Activated T-cell treated with anti-CD3 and anti-CD28 coated beads, Interleukin-2, amount 50 U/mL, for 4 hours (primary cell): ENCODE results near the gene BARD1. TPM values are rescaled to one million over a fixed set of nuclear protein-coding genes. Genes with fewer than 3 reads are reported as not detected.
"Not testable (repeated sequence)": the region's sequence is repeated elsewhere in the genome, so short reads cannot be mapped to it uniquely, and the experiment has no call there.

Source experiments
- ATAC-seq, 2 donors: fragments of 200-7000 bp; cut with Tn5 transposase; one replicate each; pipeline ENCODE4 v1.10.0; 2021
- DNase-seq: peaks from one replicate; pipeline ENCODE4 v3.0.0-alpha.2; 2020
- H3K27me3 Mint-ChIP-seq: one replicate; pipeline ENCODE4 v1.8.0; 2021; ENCODE audit warnings: low read depth, mixed read lengths
- H3K36me3 Mint-ChIP-seq: one replicate; pipeline ENCODE4 v1.8.0; 2022; ENCODE audit warnings: mixed read lengths; ENCODE audit not compliant: insufficient read depth
- H3K4me1 Mint-ChIP-seq: one replicate; pipeline ENCODE4 v1.8.0; 2021; ENCODE audit warnings: low read depth, mixed read lengths
- H3K4me3 Mint-ChIP-seq: one replicate; pipeline ENCODE4 v1.8.0; 2021; ENCODE audit warnings: mild to moderate bottlenecking, moderate library complexity, mixed read lengths
- H3K9me3 Mint-ChIP-seq: one replicate; pipeline ENCODE4 v1.8.0; 2021; ENCODE audit warnings: mixed read lengths
- total RNA-seq, 3 donors: library from RNA; stranded (reverse); gene quantifications; one replicate each; pipeline ENCODE4 v1.2.1, GENCODE V29; 2021

Gene BARD1
- total RNA-seq, 3 donors from 2014 or later: 12.0 to 14.1 (median 12.3) TPM

DNA sequence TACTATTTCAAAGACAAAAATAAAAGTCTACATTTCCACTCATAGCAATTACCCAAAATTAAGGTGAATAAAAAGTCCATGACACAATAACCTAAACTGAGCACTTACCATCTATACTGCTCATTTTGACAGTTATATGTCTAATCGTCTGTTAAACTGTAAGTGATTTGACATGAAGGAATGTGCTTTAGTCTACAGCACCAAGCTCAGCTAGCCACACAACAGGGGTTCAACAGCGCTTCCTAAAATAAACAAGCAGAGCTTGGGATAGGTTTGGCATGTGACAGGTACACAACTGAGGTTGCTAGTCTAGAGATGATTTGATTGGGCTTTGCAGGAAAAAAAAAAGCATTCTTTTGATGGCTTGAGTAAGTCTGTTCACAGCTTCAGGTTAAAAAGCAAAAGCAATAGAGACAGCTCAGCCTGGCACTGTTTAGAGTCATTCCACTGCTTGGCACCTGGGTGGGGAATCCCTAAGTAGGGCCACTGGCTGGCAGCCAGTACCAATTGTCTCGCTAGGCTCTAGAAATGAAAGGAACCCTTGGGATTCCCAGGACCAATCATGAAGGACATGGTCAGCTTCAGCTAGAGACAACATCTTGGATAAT is 78.6 kb downstream of the BARD1 start:
- no peaks in the 10 kb centered on the region for H3K4me1 Mint-ChIP-seq
- ATAC-seq: no peak
- H3K27me3 Mint-ChIP-seq: no peaks in the 10 kb centered on the region
- peaks cover 12% of the 10 kb centered on the region for H3K36me3 Mint-ChIP-seq
- no peak for DNase-seq
- H3K9me3 Mint-ChIP-seq: no peaks in the 10 kb centered on the region
- H3K4me3 Mint-ChIP-seq: no peak overlapping the region

DNA sequence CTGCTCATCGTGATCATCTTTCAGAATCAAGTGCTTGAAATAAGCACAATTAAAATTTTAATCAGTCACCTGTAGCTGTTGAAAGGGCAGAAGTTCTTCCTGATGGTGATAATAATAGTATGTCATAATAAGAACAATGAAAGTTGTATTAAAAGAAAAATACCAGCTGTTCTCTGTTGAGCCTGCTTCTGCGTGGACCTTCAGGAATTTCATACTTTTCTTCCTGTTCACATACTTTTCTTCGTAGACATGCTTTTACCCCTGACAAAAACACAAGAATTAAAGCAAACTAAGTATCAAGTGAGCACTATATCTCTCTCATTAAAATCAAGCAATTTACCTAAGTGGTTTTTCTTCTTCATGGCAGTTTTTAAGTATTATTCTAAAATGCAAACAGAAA is 79.2 kb downstream of the BARD1 start:
- Mint-ChIP-seq H3K4me3 (no peak overlapping the region), H3K27me3 (no peaks in the 10 kb centered on the region), H3K9me3 (no peaks in the 10 kb centered on the region), H3K4me1 (no peaks in the 10 kb centered on the region), H3K36me3 (peaks cover 14% of the 10 kb centered on the region)
- ATAC-seq: no peak
- no peak for DNase-seq

DNA sequence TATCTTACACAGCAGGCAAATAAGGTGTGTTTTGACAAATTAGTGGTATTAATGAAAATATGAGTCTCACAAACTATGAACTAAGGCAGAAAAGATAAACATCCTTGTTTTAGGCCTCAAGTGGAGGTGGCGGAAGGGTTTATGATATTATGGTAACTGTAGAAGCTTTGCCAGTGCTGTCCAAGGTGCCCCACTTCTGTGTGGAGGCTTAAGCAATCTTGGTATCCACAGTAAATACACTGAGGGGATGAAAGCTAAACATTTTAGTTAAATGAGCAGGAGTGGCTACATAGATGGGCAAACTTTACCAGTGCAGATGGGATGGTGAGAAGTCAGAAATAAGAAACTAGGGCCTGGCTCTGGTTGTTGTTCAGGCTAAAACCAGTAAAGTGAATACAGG is 84.7 kb downstream of the BARD1 start:
- peaks cover 30% of the 10 kb centered on the region for H3K36me3 Mint-ChIP-seq

DNA sequence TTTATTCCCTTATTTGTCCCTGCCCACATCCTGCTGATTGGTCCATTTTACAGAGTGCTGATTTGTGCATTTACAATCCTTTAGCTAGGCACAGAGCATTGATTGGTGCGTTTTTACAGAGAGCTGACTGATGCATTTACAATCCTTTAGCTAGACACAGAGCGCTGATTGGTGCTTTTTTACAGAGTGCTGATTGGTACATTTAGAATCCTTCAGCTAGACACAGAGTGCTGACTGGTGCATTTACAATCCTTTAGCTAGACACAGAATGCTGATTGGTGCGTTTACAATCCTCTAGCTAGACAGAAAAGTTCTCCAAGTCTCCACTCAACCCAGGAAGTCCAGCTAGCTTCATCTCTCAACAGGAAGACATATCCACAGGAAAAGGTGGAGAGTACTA is 91.6 kb downstream of the BARD1 start:
- Mint-ChIP-seq H3K9me3 (peaks cover 11% of the 10 kb centered on the region), H3K36me3 (peaks cover 27% of the 10 kb centered on the region)
- ATAC-seq, DNase-seq, H3K4me1 Mint-ChIP-seq, H3K27me3 Mint-ChIP-seq, H3K4me3 Mint-ChIP-seq: not testable (repeated sequence)

More for the DNA sequence above, 84.7 kb downstream of the BARD1 start:
- Mint-ChIP-seq H3K9me3 (peaks cover 11% of the 10 kb centered on the region), H3K27me3 (no peaks in the 10 kb centered on the region), H3K4me1 (no peaks in the 10 kb centered on the region), H3K4me3 (no peak overlapping the region)
- no peak for DNase-seq
- ATAC-seq: no peak

DNA sequence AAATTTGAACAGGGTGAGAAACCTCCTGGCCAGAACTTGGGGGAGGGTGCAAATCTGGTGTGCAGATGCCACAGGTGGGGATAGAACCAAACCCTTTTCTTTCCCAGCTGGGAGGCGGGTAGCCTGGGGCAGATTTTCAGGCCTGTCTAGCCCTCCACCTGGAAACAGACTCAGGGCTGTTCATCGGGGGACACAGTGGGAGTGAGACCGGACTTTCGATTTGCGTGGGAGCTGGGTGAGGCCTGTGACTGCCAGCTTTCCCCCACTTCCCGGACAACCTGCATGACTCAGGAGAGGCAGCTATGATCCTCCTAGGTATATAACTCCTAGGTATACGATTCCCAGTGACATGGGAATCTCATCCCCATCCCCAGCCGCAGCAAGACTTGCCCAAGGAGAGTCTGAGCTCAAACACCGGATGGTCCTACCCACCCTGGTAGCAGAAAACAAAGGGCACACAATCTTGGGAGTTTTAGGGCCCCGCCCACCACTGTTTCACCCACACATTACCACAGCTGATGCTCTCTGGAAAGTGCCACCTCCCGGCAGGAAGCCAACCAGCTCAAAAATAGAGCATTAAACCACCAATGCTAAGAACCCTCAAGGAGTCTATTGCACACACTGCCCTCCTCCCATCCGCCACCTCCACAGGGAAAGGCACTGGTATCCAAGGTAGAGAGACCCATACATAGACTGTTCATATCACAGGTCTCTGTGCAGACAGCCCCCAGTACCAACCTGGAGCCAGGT is 92.5 kb downstream of the BARD1 start:
- H3K4me1 Mint-ChIP-seq: peaks cover 3% of the 10 kb centered on the region
- H3K9me3 Mint-ChIP-seq: peaks cover 11% of the 10 kb centered on the region
- DNase-seq (no peak), ATAC-seq (no peak)
- no peak overlapping the region for H3K4me3 Mint-ChIP-seq
- peaks cover 26% of the 10 kb centered on the region for H3K36me3 Mint-ChIP-seq
- H3K27me3 Mint-ChIP-seq: no peaks in the 10 kb centered on the region

DNA sequence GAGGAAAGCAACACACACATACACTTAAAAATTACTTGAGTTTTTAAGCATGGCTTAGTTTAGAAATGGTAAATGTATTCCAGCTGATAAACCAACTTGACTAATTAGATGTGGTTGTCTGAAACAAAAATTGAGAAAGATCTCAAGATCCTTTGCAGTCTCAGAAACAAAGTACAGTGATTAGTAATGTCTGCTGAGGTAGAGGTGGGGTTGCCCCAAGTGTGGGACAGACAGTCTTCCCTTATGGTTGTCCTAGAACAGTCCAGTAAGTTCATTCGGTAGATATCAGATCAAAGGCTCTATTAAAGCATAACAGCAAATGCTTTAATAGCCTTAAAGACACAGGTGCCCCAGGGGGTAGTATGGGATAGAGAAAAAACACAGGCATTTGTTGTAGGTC is 94.5 kb downstream of the BARD1 start:
- Mint-ChIP-seq H3K4me1 (peaks cover 7% of the 10 kb centered on the region), H3K9me3 (no peaks in the 10 kb centered on the region), H3K36me3 (peaks cover 11% of the 10 kb centered on the region), H3K27me3 (no peaks in the 10 kb centered on the region), H3K4me3 (no peak overlapping the region)
- no peak for ATAC-seq
- DNase-seq: no peak

DNA sequence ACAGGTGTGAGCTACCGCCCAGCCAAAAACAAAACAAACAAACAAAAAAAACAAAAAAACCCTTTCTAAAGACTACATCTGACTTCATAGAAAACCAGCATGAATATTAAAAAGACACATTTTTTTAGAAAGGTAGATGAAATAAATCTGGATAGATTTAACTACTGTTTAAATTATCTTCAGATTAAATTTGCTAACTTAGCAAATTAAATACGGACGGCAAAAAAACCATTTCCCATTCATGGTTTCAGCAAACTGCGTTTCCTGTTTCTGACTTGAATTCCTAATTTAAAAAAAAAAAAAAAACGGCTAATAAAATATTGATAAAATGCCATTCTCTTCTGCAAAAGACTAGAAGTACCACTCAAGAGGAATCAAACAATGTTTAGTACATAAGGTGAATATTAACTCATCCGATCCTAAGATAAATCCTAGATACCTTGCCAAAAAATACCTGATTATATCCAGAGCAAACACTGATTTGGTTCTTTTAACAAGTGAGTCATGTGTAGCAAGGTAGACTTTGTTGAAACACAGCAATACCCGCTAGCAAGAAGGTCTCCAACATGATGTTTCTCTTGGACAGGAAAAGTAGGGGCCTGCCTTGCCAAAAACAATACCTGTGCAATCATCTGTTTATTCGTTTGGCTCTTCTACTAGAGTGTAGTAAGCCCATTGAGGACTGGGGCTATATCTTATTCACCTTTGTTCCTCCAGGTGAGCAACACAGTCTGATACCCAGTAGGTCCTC is 96.2 kb downstream of the BARD1 start:
- ATAC-seq (no peak), DNase-seq (no peak)
- Mint-ChIP-seq H3K4me1 (peaks cover 7% of the 10 kb centered on the region), H3K36me3 (peaks cover 11% of the 10 kb centered on the region), H3K4me3 (no peak overlapping the region), H3K27me3 (no peaks in the 10 kb centered on the region), H3K9me3 (no peaks in the 10 kb centered on the region)

DNA sequence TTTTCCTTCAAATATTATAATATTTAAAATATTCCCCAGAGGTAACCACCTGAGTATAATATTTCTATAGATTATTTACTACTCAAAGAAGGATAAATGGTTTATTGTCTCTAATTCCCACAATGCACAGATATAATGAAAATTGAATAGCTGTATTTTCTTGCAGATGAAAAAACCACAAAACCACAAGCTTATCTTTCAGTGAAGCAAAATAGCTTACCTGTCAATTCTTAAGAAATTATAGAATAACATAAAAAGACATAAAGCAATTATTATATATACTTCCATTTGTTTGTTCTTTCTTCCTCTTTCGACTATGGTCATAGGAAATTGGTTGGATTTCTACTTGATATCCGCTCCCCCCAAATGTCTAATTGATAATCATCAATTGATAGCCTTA is 98.8 kb downstream of the BARD1 start:
- H3K27me3 Mint-ChIP-seq: no peaks in the 10 kb centered on the region
- H3K36me3 Mint-ChIP-seq: no peaks in the 10 kb centered on the region

DNA sequence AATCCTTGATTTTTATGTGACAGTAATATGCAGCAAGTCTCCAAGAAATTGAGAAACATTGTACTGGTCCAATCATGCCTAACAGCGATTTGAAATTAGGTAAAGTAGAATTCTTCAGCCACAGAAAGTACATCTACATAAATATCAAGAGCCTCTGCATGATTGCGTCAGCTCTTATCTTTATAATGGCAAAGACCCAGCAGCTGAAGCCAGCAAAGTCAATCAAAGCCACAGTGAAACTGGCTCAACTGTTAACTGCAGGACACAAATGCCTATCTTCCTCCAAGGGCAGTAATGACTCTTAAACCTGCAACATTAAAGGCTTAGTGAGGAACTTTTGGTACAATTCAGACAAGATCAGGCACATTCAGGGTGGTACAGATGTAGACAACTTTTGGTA is 102.5 kb downstream of the BARD1 start:
- no peaks in the 10 kb centered on the region for H3K36me3 Mint-ChIP-seq
- H3K4me1 Mint-ChIP-seq: peaks cover 3% of the 10 kb centered on the region
- ATAC-seq: no peak
- H3K27me3 Mint-ChIP-seq: no peaks in the 10 kb centered on the region
- DNase-seq: no peak
- H3K4me3 Mint-ChIP-seq: no peak overlapping the region
- H3K9me3 Mint-ChIP-seq: peaks cover 4% of the 10 kb centered on the region

More for the DNA sequence above, 98.8 kb downstream of the BARD1 start:
- DNase-seq (no peak), ATAC-seq (no peak)
- Mint-ChIP-seq H3K4me3 (no peak overlapping the region), H3K9me3 (no peaks in the 10 kb centered on the region), H3K4me1 (peaks cover 3% of the 10 kb centered on the region)

DNA sequence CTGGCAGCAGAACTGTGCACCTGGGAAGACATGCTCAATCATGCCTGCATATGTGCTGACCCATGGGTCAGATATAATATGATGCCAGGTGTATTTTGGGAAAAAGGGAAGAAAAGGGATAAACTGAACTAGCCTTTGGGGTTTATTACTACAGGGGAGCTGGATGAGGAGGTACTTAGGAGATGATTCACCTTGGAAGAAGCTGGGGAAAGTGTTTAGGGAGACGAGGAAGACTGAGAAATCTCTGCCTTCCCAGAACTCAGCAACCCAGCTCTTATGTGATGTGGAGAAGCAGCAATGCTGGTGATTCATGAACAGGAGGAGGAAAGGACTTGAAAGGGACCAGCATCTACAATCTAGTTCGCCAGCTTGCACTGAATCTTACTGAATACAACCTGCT is 110.2 kb downstream of the BARD1 start:
- ATAC-seq: no peak
- Mint-ChIP-seq H3K27me3 (peaks cover 8% of the 10 kb centered on the region), H3K4me3 (no peak overlapping the region)

DNA sequence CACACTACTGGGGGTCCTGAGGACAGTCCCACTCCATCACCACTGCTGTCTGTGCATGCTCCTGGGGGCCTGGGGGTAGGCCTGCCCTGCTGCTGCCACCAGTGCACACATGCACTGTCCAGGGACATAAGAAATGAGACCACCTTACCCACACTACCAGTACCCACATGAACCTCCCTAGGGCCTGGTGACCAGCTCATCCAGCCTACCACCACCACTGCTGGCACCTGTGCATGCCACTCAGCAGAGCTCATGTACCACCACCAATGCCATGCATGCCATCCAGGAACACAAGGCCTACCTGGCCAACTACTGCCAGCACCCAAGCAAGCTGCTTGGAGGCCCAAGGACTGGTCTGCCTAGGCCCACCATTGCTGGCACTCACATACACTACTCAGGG is 112.8 kb downstream of the BARD1 start:
- no peak for ATAC-seq

More for the DNA sequence above, 110.2 kb downstream of the BARD1 start:
- H3K9me3 Mint-ChIP-seq: peaks cover 12% of the 10 kb centered on the region
- H3K36me3 Mint-ChIP-seq: peaks cover 1% of the 10 kb centered on the region
- no peaks in the 10 kb centered on the region for H3K4me1 Mint-ChIP-seq
- DNase-seq: no peak

DNA sequence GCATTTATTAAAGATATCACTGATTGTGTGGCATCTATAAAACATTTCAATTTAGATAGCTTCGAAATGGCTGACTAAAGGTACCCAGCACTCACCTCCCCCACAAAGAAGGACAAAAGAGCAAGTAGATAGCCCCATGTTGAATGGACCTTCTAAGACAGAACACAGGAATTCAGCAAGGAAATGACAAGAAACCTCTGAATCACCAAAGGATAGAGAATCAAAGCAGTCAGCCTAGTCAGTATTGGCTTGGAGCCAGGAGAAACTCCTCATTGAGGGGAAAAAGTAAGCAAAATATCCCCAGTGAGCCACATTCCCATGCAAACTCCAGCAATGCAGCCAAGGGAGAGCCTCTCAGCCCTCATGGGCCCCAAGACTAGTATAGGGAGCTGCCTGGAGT is 113.7 kb downstream of the BARD1 start:
- peaks cover 8% of the 10 kb centered on the region for H3K27me3 Mint-ChIP-seq
- peaks cover 7% of the 10 kb centered on the region for H3K9me3 Mint-ChIP-seq
- H3K4me1 Mint-ChIP-seq: no peaks in the 10 kb centered on the region
- peaks cover 1% of the 10 kb centered on the region for H3K36me3 Mint-ChIP-seq
- no peak for DNase-seq
- no peak overlapping the region for H3K4me3 Mint-ChIP-seq
- ATAC-seq: no peak

More for the DNA sequence above, 112.8 kb downstream of the BARD1 start:
- Mint-ChIP-seq H3K4me1 (no peaks in the 10 kb centered on the region), H3K9me3 (peaks cover 12% of the 10 kb centered on the region), H3K27me3 (peaks cover 8% of the 10 kb centered on the region), H3K4me3 (no peak overlapping the region), H3K36me3 (peaks cover 1% of the 10 kb centered on the region)
- no peak for DNase-seq

DNA sequence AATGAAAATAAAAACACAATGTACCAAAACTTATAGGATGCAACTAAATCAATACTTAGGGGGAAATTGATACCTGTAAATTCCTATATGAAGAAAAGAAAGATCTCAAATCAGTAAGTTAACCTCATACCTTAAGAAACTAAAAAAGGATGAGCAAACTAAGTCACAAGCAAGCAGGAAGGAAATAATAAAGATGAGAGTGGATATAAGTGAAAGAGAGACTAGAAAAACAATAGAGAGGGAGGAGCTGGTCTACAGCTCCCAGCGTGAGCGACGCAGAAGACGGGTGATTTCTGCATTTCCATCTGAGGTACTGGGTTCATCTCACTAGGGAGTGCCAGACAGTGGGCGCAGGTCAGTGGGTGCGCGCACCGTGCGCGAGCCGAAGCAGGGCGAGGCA is 125.9 kb downstream of the BARD1 start:
- H3K27me3 Mint-ChIP-seq, H3K4me1 Mint-ChIP-seq, H3K36me3 Mint-ChIP-seq, H3K9me3 Mint-ChIP-seq, ATAC-seq, DNase-seq: not testable (repeated sequence)
- peak overlapping the region; percentile 80 for H3K4me3 Mint-ChIP-seq

DNA sequence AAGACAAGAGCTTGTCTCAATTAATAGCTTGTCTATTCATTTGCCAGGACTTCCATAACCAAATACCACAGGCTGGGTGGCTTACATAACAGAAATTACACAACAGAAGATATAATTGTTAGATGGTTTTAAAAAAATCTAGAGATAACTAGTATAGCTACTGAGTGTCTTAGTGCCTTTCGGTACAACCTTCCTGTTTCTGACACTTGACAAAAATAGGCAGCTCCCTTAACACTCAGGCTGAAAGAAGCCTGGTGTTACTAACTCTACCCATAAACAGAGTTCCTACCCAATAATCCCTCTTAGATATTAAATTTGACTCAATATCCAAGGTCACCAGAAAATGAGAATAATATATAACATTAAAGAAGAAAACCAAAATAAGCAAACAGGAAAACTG is 129.7 kb downstream of the BARD1 start:
- ATAC-seq: no peak
- peaks cover 6% of the 10 kb centered on the region for H3K4me1 Mint-ChIP-seq

More for the DNA sequence above, 129.7 kb downstream of the BARD1 start:
- Mint-ChIP-seq H3K9me3 (no peaks in the 10 kb centered on the region), H3K4me3 (no peak overlapping the region), H3K36me3 (peaks cover 2% of the 10 kb centered on the region), H3K27me3 (no peaks in the 10 kb centered on the region)
- DNase-seq: no peak
